ENCODE measurements around the gene CEACAM6.

GRCh38 chr19:41793414-41793727, 38.0 kb downstream of the CEACAM6 start:
- TF ChIP-seq, protein P1, sequence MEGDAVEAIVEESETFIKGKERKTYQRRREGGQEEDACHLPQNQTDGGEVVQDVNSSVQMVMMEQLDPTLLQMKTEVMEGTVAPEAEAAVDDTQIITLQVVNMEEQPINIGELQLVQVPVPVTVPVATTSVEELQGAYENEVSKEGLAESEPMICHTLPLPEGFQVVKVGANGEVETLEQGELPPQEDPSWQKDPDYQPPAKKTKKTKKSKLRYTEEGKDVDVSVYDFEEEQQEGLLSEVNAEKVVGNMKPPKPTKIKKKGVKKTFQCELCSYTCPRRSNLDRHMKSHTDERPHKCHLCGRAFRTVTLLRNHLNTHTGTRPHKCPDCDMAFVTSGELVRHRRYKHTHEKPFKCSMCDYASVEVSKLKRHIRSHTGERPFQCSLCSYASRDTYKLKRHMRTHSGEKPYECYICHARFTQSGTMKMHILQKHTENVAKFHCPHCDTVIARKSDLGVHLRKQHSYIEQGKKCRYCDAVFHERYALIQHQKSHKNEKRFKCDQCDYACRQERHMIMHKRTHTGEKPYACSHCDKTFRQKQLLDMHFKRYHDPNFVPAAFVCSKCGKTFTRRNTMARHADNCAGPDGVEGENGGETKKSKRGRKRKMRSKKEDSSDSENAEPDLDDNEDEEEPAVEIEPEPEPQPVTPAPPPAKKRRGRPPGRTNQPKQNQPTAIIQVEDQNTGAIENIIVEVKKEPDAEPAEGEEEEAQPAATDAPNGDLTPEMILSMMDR (IDR thresholded peaks at IDR 0.05) = no peak
- TF ChIP-seq POLR2AphosphoS5 (IDR thresholded peaks at IDR 0.05) (no peak), POLR2A (IDR thresholded peaks at IDR 0.05) (no peak), EP300 (IDR thresholded peaks at IDR 0.05) (no peak)
